Activated naive CD4-positive, alpha-beta T cell treated with anti-CD3 and anti-CD28 coated beads, Interleukin-2, amount 10 ng/mL, durations not matched to agents 7 days and 5 days (primary cell): Measurements from ENCODE around the gene CNTN5.

Experiments
- CTCF ChIA-PET: fragments of 350-600 bp; sonication (Branson Sonifier 250); formaldehyde crosslinking; loops from one replicate; lab custom pipeline; 2021; ENCODE audit warnings: antibody characterized with exemption; lab: Charles Lee
- DNase-seq: peaks from one replicate; pipeline ENCODE4 v3.0.0-alpha.2; 2020
- H3K27ac Mint-ChIP-seq: one replicate; pipeline ENCODE4 v1.8.0; 2021; ENCODE audit warnings: mild to moderate bottlenecking, moderate library complexity, mixed read lengths
- H3K27me3 Mint-ChIP-seq: one replicate; pipeline ENCODE4 v1.8.0; 2021; ENCODE audit warnings: mild to moderate bottlenecking, mixed read lengths
- H3K36me3 Mint-ChIP-seq: one replicate; pipeline ENCODE4 v1.8.0; 2021; ENCODE audit warnings: mixed read lengths
- H3K4me1 Mint-ChIP-seq: one replicate; pipeline ENCODE4 v1.8.0; 2021; ENCODE audit warnings: mixed read lengths
- H3K4me3 Mint-ChIP-seq: one replicate; pipeline ENCODE4 v1.8.0; 2021; ENCODE audit warnings: mild to moderate bottlenecking, moderate library complexity, mixed read lengths
- H3K9me3 Mint-ChIP-seq: one replicate; pipeline ENCODE4 v1.8.0; 2021; ENCODE audit warnings: mixed read lengths

Gene CNTN5

GRCh38 chr11:99638073-99638553 is 617.4 kb downstream of the CNTN5 start:
- Mint-ChIP-seq H3K36me3 (no peaks in the 10 kb centered on the region), H3K27ac (no peak overlapping the region), H3K9me3 (peaks cover 22% of the 10 kb centered on the region), H3K4me3 (no peak overlapping the region), H3K4me1 (no peaks in the 10 kb centered on the region), H3K27me3 (no peaks in the 10 kb centered on the region)
- CTCF ChIA-PET: no interaction called here
- no peak for DNase-seq

GRCh38 chr11:99640671-99641070 is 619.9 kb downstream of the CNTN5 start:
- DNase-seq: no peak
- H3K27ac Mint-ChIP-seq: no peak overlapping the region
- CTCF ChIA-PET: no interaction called here
- no peak overlapping the region for H3K4me3 Mint-ChIP-seq
- H3K36me3 Mint-ChIP-seq: no peaks in the 10 kb centered on the region
- H3K27me3 Mint-ChIP-seq: no peaks in the 10 kb centered on the region
- H3K4me1 Mint-ChIP-seq: no peaks in the 10 kb centered on the region
- H3K9me3 Mint-ChIP-seq: peaks cover 22% of the 10 kb centered on the region

- Mint-ChIP-seq H3K27ac (no peak overlapping the region), H3K36me3 (no peaks in the 10 kb centered on the region), H3K27me3 (no peaks in the 10 kb centered on the region), H3K4me3 (no peak overlapping the region), H3K4me1 (no peaks in the 10 kb centered on the region), H3K9me3 (peaks cover 17% of the 10 kb centered on the region)
- DNase-seq: no peak
- CTCF ChIA-PET: no interaction called here
These were observed 625.2 kb downstream of the CNTN5 start for GRCh38 chr11:99645934-99646333.

- no peaks in the 10 kb centered on the region for H3K27me3 Mint-ChIP-seq
- peaks cover 27% of the 10 kb centered on the region for H3K9me3 Mint-ChIP-seq
- CTCF ChIA-PET: no interaction called here
- H3K36me3 Mint-ChIP-seq: no peaks in the 10 kb centered on the region
- no peak for DNase-seq
- no peak overlapping the region for H3K4me3 Mint-ChIP-seq
- no peak overlapping the region for H3K27ac Mint-ChIP-seq
- no peaks in the 10 kb centered on the region for H3K4me1 Mint-ChIP-seq
These were observed 649.4 kb downstream of the CNTN5 start for GRCh38 chr11:99670067-99670676.

- H3K4me1 Mint-ChIP-seq: no peaks in the 10 kb centered on the region
These were observed 651.2 kb downstream of the CNTN5 start for GRCh38 chr11:99671808-99672409.

GRCh38 chr11:99676292-99676691 is 655.5 kb downstream of the CNTN5 start:
- H3K4me3 Mint-ChIP-seq: no peak overlapping the region

More at GRCh38 chr11:99671808-99672409, 651.2 kb downstream of the CNTN5 start:
- Mint-ChIP-seq H3K27ac (no peak overlapping the region), H3K27me3 (no peaks in the 10 kb centered on the region), H3K36me3 (no peaks in the 10 kb centered on the region), H3K9me3 (peaks cover 26% of the 10 kb centered on the region), H3K4me3 (no peak overlapping the region)
- CTCF ChIA-PET: no interaction called here
- no peak for DNase-seq

GRCh38 chr11:99682171-99682570 is 661.4 kb downstream of the CNTN5 start:
- DNase-seq: no peak
- no peaks in the 10 kb centered on the region for H3K27me3 Mint-ChIP-seq
- peaks cover 11% of the 10 kb centered on the region for H3K9me3 Mint-ChIP-seq
- H3K36me3 Mint-ChIP-seq: no peaks in the 10 kb centered on the region
- no peak overlapping the region for H3K27ac Mint-ChIP-seq
- H3K4me1 Mint-ChIP-seq: no peaks in the 10 kb centered on the region
- CTCF ChIA-PET: no interaction called here
- no peak overlapping the region for H3K4me3 Mint-ChIP-seq

More at GRCh38 chr11:99676292-99676691, 655.5 kb downstream of the CNTN5 start:
- CTCF ChIA-PET: no interaction called here
- Mint-ChIP-seq H3K27me3 (no peaks in the 10 kb centered on the region), H3K27ac (no peak overlapping the region), H3K9me3 (peaks cover 18% of the 10 kb centered on the region), H3K36me3 (no peaks in the 10 kb centered on the region), H3K4me1 (no peaks in the 10 kb centered on the region)
- no peak for DNase-seq

GRCh38 chr11:99682646-99683045 is 661.9 kb downstream of the CNTN5 start:
- H3K36me3 Mint-ChIP-seq: no peaks in the 10 kb centered on the region
- H3K4me1 Mint-ChIP-seq: no peaks in the 10 kb centered on the region
- no peaks in the 10 kb centered on the region for H3K27me3 Mint-ChIP-seq
- no peak for DNase-seq
- CTCF ChIA-PET: no interaction called here
- no peak overlapping the region for H3K27ac Mint-ChIP-seq
- H3K4me3 Mint-ChIP-seq: no peak overlapping the region
- H3K9me3 Mint-ChIP-seq: peaks cover 11% of the 10 kb centered on the region

- Mint-ChIP-seq H3K9me3 (peaks cover 10% of the 10 kb centered on the region), H3K4me1 (no peaks in the 10 kb centered on the region), H3K27ac (no peak overlapping the region), H3K27me3 (no peaks in the 10 kb centered on the region), H3K4me3 (no peak overlapping the region), H3K36me3 (no peaks in the 10 kb centered on the region)
- DNase-seq: no peak
- CTCF ChIA-PET: no interaction called here
These were observed 663.2 kb downstream of the CNTN5 start for GRCh38 chr11:99683933-99684332.

GRCh38 chr11:99686838-99687237 is 666.1 kb downstream of the CNTN5 start:
- H3K4me3 Mint-ChIP-seq: no peak overlapping the region
- no peaks in the 10 kb centered on the region for H3K27me3 Mint-ChIP-seq
- no peak for DNase-seq
- H3K36me3 Mint-ChIP-seq: no peaks in the 10 kb centered on the region
- H3K27ac Mint-ChIP-seq: no peak overlapping the region
- no peaks in the 10 kb centered on the region for H3K4me1 Mint-ChIP-seq
- CTCF ChIA-PET: no interaction called here
- peaks cover 23% of the 10 kb centered on the region for H3K9me3 Mint-ChIP-seq

GRCh38 chr11:99687320-99687719 is 666.6 kb downstream of the CNTN5 start:
- H3K27me3 Mint-ChIP-seq: no peaks in the 10 kb centered on the region
- H3K4me3 Mint-ChIP-seq: no peak overlapping the region
- no peaks in the 10 kb centered on the region for H3K36me3 Mint-ChIP-seq
- CTCF ChIA-PET: no interaction called here
- peaks cover 25% of the 10 kb centered on the region for H3K9me3 Mint-ChIP-seq
- no peak for DNase-seq
- H3K4me1 Mint-ChIP-seq: no peaks in the 10 kb centered on the region
- H3K27ac Mint-ChIP-seq: no peak overlapping the region

GRCh38 chr11:99693941-99694492 is 673.3 kb downstream of the CNTN5 start:
- Mint-ChIP-seq H3K27me3 (no peaks in the 10 kb centered on the region), H3K27ac (no peak overlapping the region), H3K4me1 (no peaks in the 10 kb centered on the region), H3K9me3 (peaks cover 22% of the 10 kb centered on the region), H3K36me3 (no peaks in the 10 kb centered on the region), H3K4me3 (no peak overlapping the region)
- CTCF ChIA-PET: no interaction called here
- no peak for DNase-seq

GRCh38 chr11:99695106-99695505 is 674.4 kb downstream of the CNTN5 start:
- Mint-ChIP-seq H3K36me3 (no peaks in the 10 kb centered on the region), H3K27me3 (no peaks in the 10 kb centered on the region), H3K4me3 (no peak overlapping the region), H3K9me3 (peaks cover 16% of the 10 kb centered on the region), H3K4me1 (no peaks in the 10 kb centered on the region), H3K27ac (no peak overlapping the region)
- CTCF ChIA-PET: no interaction called here
- no peak for DNase-seq

- H3K9me3 Mint-ChIP-seq: no peaks in the 10 kb centered on the region
- no peaks in the 10 kb centered on the region for H3K27me3 Mint-ChIP-seq
- CTCF ChIA-PET: no interaction called here
- H3K4me1 Mint-ChIP-seq: no peaks in the 10 kb centered on the region
- no peak overlapping the region for H3K4me3 Mint-ChIP-seq
- DNase-seq: no peak
- H3K36me3 Mint-ChIP-seq: no peaks in the 10 kb centered on the region
- no peak overlapping the region for H3K27ac Mint-ChIP-seq
These were observed 686.1 kb downstream of the CNTN5 start for GRCh38 chr11:99706848-99707247.
